Stimulated activated CD4-positive, alpha-beta T cell treated with anti-CD3 and anti-CD28 coated beads, Interleukin-4, amount 100 ng/mL, for 4 hours (primary cell): ENCODE results near the gene ELL2.
A peak's percentile ranks its signal among the peaks of the same experiment; 100 is the strongest.
"Not testable (repeated sequence)": the region's sequence is repeated elsewhere in the genome, so short reads cannot be mapped to it uniquely, and the experiment has no call there.

Experiments
- DNase-seq, 2 experiments: peaks; one replicate each; pipeline ENCODE4 v3.0.0-alpha.2; 2020

The ELL2 gene

DNA sequence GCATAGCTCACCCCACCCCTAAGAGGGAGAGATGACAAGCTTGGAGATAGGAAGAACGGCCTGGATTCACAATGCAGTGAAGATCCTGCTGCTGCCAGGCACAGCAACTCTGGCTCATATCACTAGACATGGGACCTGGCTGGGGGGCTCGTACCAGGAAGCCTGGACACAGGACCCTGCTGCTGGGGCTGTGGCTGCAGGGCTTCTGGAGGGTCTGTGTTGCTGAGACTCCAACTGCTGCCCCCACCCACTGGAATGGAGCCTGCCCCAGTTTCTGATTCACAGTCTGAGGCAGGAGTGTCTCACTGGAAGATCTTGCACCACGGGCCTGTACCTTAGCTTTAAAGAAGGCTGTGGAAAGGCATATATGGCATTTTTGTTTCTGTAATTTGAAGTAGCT, 108.2 kb downstream of the ELL2 start:
- no peak for DNase-seq

- no peak for DNase-seq
Observed at GRCh38 chr5:95852567-95852966, 109.1 kb downstream of the ELL2 start.

- DNase-seq = not testable (repeated sequence)
Observed at GRCh38 chr5:95851141-95851540, 110.5 kb downstream of the ELL2 start.

DNA sequence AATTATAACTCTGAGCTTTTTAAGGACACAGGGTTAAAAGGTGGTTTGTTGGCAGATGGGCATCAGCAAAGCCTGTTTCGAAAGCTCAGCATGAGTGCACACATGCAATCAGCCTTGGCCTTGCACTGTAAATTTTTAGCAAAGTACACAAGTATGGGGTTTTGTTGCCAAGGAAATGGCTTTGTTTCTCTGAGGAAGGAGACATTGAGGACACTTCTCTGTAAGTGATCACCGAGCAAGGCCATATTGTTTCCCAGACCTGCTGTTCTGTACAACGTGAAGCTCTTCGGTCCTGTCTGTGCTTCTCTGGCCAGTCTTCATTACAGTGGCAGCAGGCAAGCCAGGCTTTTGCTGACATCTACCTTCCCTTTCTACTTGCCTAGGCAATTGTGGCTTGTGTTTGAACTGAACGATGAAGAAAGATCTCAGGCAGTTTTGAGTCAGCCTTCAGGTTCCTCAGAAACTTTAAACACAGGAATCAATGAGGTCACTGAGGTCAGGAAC, 111.2 kb downstream of the ELL2 start:
- DNase-seq = no peak

DNA sequence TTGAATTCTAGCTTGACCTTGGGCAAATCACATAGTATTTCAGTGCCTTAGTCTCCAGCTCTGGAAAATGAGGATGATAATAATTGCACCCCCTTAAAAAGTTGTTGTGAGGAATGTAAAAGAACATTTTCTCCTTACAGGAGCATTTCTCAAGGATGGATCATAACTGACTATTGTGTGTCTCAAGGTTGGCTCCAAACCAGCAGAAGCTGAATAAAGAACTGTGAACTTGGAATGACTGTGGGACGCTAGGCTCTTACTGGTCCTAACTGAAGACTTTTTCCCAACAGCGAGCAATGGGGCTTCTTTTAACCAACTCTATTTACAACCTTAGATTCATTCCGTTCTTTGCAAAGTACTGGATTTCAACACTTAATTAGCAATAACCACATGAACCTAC, 113.0 kb downstream of the ELL2 start:
- no peak for DNase-seq

DNA sequence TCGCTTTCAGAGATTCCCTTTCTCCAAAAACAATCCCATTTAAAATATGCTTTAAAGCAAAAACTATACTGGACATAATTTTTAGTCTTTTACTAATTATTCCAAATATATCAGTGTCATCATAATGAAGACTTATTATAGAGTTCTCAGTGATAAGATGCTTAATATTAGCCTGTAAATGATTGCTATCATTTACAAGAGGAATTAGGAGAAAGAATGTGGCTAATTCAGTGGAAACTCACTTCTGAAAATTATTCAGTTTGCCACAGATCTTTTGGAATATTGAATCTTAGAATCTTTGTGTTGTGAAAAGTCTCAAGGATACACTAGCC, 114.4 kb downstream of the ELL2 start:
- no peak for DNase-seq

DNA sequence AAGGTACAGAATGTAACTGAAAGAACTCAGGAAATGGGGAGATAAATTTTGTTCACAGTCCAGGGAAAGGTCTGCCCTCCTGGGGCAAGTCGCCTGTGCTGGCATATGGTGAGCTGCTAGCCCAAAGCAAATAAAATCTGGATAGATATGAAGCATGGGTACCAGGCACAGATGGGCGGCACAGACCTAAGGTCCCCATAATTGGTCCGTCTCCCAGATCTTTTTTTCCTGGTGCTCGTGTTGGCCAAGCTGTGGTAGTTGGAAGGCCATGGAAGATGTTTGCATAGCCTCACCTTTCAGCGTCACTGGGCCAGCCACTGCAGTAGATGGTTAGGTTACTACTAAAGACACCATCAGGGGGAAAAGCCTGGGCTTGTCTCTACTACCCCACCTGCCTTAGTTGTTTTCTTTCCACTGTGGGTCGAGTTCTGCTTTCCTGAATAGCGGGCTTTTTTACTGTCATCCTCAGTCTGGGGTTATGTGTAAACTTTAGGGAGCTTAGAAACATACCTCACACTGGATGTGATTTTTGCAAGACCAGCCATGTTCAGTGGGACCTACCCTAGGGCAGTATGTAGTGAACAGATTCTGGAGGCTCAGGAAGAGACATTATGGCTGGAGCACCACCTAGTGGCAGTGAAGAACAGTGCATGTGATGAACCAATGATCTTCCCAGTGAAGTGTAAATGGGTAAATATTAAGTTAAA, 114.9 kb downstream of the ELL2 start:
- peak; percentile 54 to 62 for DNase-seq

DNA sequence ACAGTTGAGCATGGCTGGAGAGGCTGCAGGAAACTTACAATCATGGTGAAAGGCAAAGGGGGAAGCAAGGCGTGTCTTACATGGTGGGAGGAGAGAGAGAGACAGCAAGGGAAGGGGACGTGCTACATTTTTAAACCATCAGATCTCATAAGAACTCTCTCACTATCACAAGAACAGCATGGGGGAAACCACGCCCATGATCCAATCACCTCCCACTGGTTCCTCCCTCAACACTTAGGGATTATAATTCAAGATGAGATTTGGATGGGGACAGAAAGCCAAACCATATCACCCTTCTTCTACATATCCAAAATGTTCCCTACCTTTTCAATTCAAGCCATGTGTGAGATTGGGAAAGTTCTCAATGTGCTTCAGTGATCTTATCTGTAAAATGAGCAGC, 116.3 kb downstream of the ELL2 start:
- no peak for DNase-seq

DNA sequence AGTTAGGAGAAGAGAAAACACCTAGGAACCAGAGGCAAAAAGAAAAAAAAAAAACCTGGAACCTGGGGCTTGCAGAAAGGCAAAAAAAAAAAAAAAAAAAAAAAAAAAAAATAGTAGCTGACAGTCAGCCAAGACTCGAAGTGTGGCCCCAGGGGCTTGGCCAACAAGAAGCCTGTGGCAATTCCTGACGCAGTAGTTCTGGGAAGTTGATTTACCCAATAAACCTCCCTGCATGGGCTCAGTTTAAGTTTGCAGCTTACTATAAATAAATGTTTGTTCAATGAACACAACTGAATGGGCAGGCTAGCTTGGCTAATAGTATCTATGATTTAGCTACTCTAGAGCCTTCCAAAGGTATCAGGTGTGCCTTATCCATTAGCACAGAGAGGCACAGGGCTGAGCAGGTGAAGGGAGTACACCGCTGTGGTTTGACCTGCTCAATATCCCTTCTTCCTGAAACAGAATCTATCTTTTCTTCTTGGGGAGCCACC, 117.9 kb downstream of the ELL2 start:
- no peak for DNase-seq

DNA sequence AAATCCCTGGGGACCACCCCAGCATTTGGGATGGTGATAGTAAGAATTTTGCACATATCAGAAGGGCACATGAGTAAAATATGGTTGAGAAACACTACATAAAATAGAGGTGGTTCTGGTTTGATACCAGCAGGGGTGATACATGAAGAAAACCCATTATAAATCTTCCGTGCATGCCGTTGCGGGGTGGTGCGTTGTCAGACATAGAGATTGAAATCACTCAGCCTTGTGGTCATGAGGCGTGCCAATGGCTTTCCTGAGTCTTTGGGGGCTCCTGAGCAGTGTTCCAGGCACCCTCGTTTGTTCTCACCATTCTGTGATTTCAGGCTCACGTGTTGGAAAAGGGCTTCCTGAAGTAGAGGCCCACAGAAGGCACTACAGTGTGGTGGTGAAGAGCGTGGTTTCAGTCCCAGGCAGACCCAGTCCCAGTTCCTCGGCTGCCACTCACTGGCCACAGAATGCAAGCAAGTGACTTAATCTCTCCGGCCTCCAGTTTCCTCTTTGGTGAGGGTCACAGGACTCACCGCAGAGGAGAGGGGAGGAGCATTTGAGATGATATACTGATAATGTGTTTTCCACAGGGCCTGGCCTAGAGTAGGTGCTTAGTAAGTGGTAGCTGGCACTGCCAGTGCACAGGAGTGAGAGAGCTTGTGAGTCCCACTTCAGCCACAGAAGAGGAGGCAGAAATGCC, 118.7 kb downstream of the ELL2 start:
- DNase-seq = peak; percentile 43 to 63

- no peak for DNase-seq
Observed at GRCh38 chr5:95841914-95842812, 119.5 kb downstream of the ELL2 start.

GRCh38 chr5:95840956-95841705, 120.5 kb downstream of the ELL2 start:
- no peak for DNase-seq

- DNase-seq = no peak
Observed at GRCh38 chr5:95839658-95840057, 122.0 kb downstream of the ELL2 start.

- DNase-seq = no peak
Observed at GRCh38 chr5:95838556-95838955, 123.1 kb downstream of the ELL2 start.

GRCh38 chr5:95838001-95838520, 123.6 kb downstream of the ELL2 start:
- no peak for DNase-seq

DNA sequence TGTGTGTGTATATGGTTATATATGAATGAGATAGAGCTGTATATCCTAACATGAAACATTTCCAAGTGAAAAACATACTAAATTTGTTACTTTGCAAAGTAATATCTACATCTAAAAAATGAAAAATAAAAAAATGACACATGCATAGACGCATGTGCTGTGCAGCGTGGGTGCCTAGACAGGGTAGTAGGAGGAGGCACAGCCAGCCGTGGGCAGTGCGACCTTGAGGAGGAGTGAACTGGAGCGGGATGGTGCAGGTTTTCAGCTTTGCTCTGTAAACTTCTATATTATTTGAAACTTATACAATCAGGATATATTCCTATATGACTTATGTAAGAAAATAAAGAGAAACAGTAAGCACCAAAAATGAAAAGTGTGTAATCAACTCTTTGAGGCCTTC, 124.2 kb downstream of the ELL2 start:
- no peak for DNase-seq

GRCh38 chr5:95836971-95837370, 124.7 kb downstream of the ELL2 start:
- not testable (repeated sequence) for DNase-seq

GRCh38 chr5:95836544-95836943, 125.1 kb downstream of the ELL2 start:
- no peak for DNase-seq

DNA sequence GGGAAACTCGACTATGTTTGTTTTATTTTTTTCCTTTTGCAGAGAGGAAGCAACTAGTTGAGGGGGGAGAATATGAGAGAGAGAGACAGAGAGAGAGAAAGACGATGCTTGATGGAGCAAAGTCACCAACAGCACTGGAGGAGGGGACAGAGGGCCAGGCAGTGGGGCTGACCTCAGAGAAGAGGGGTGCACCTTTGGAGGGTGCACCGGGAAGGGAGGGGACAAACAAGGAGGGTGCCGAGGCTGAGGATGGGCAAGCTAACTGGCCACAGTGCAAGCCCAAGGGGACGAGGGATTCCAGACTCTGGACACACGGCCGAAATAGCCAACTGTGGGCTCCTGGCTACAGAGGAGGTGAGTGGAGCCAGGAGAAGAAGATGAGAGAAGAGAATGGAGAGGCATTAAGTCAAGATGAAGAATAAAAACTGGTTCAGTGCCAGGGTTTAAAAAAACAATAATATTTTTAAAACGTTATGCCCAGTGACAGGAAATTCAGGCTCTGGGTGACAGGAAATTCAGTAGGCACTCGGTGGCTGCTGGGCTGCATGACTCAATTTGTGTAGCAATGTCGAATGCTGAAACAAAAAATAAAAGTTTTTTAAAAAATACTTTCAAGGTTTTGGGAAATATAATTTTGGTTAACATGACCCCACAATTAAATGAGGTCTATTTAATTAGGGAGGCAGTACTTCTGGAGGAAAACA, 125.8 kb downstream of the ELL2 start:
- peak in 1 of 2 experiments; percentile 18 for DNase-seq
